Adipocyte (in vitro differentiated cells): ENCODE data around the gene SGPP2.

Experiments
- DNase-seq: peaks from one replicate; pipeline ENCODE4 v3.0.0-alpha.2; 2015; ENCODE audit warnings: low read depth
- H3K27me3 ChIP-seq: replicated peaks from 2 replicates; pipeline ENCODE4 v1.7.0; 2013; ENCODE audit warnings: mild to moderate bottlenecking, low read length, moderate library complexity; ENCODE audit not compliant: control insufficient read depth, insufficient read depth
- H3K36me3 ChIP-seq: 2 replicates; pipeline ENCODE4 v1.7.0; 2013; ENCODE audit warnings: low read length, mild to moderate bottlenecking, moderate library complexity; ENCODE audit not compliant: control insufficient read depth, insufficient read depth, severe bottlenecking
- H3K4me1 ChIP-seq: 2 replicates; pipeline ENCODE4 v1.7.0; 2013; ENCODE audit warnings: mild to moderate bottlenecking, low read length, moderate library complexity; ENCODE audit not compliant: control insufficient read depth, insufficient read depth
- H3K4me3 ChIP-seq: 2 replicates; pipeline ENCODE4 v1.7.0; 2013; ENCODE audit warnings: mild to moderate bottlenecking, low read length, moderate library complexity
- H3K9ac ChIP-seq: 2 replicates; pipeline ENCODE4 v1.7.0; 2013; ENCODE audit warnings: mild to moderate bottlenecking, low read length, moderate library complexity
- H3K9me3 ChIP-seq: 2 replicates; pipeline ENCODE4 v1.7.0; 2013; ENCODE audit warnings: mild to moderate bottlenecking, low read length, moderate library complexity; ENCODE audit not compliant: control insufficient read depth

Gene SGPP2

GRCh38 chr2:222538535-222538934 is 114.2 kb downstream of the SGPP2 start:
- H3K27me3 ChIP-seq = peaks cover 28% of the 10 kb centered on the region
- H3K9me3 ChIP-seq = no peaks in the 10 kb centered on the region
- no peak overlapping the region for H3K4me3 ChIP-seq
- H3K36me3 ChIP-seq = no peaks in the 10 kb centered on the region
- H3K4me1 ChIP-seq = no peaks in the 10 kb centered on the region
- no peak for DNase-seq
- H3K9ac ChIP-seq = no peak overlapping the region

GRCh38 chr2:222544661-222545060 is 120.3 kb downstream of the SGPP2 start:
- no peak overlapping the region for H3K4me3 ChIP-seq
- H3K4me1 ChIP-seq = peaks cover 3% of the 10 kb centered on the region
- H3K36me3 ChIP-seq = no peaks in the 10 kb centered on the region
- H3K9me3 ChIP-seq = no peaks in the 10 kb centered on the region
- no peak for DNase-seq
- no peak overlapping the region for H3K9ac ChIP-seq
- H3K27me3 ChIP-seq = peaks cover 12% of the 10 kb centered on the region

GRCh38 chr2:222545823-222546795 is 121.8 kb downstream of the SGPP2 start:
- peak; percentile 2 for DNase-seq
- Histone ChIP-seq H3K36me3 (no peaks in the 10 kb centered on the region), H3K4me1 (peaks cover 3% of the 10 kb centered on the region), H3K9me3 (no peaks in the 10 kb centered on the region), H3K27me3 (peaks cover 10% of the 10 kb centered on the region), H3K9ac (no peak overlapping the region), H3K4me3 (no peak overlapping the region)

- Histone ChIP-seq H3K36me3 (no peaks in the 10 kb centered on the region), H3K9me3 (no peaks in the 10 kb centered on the region), H3K4me1 (peaks cover 3% of the 10 kb centered on the region), H3K4me3 (no peak overlapping the region), H3K27me3 (peaks cover 8% of the 10 kb centered on the region), H3K9ac (no peak overlapping the region)
- no peak for DNase-seq
Observed at GRCh38 chr2:222547083-222547482, 122.7 kb downstream of the SGPP2 start.

- peaks cover 13% of the 10 kb centered on the region for H3K27me3 ChIP-seq
- peak; percentile 55 for DNase-seq
- peaks cover 3% of the 10 kb centered on the region for H3K4me1 ChIP-seq
- no peak overlapping the region for H3K4me3 ChIP-seq
- no peaks in the 10 kb centered on the region for H3K36me3 ChIP-seq
- H3K9me3 ChIP-seq = no peaks in the 10 kb centered on the region
- H3K9ac ChIP-seq = no peak overlapping the region
Observed at GRCh38 chr2:222548992-222549391, 124.6 kb downstream of the SGPP2 start.

- no peak overlapping the region for H3K4me3 ChIP-seq
- H3K36me3 ChIP-seq = no peaks in the 10 kb centered on the region
- no peak for DNase-seq
- no peaks in the 10 kb centered on the region for H3K4me1 ChIP-seq
- H3K9me3 ChIP-seq = no peaks in the 10 kb centered on the region
- H3K27me3 ChIP-seq = peaks cover 30% of the 10 kb centered on the region
- no peak overlapping the region for H3K9ac ChIP-seq
Observed at GRCh38 chr2:222554517-222554916, 130.2 kb downstream of the SGPP2 start.

- Histone ChIP-seq H3K4me3 (no peak overlapping the region), H3K36me3 (peaks cover 9% of the 10 kb centered on the region), H3K27me3 (no peaks in the 10 kb centered on the region), H3K9me3 (no peaks in the 10 kb centered on the region), H3K9ac (no peak overlapping the region), H3K4me1 (no peaks in the 10 kb centered on the region)
- DNase-seq = no peak
Observed at GRCh38 chr2:222561151-222561550, 136.8 kb downstream of the SGPP2 start.

GRCh38 chr2:222561817-222562645 is 137.7 kb downstream of the SGPP2 start:
- peak; percentile 84 for DNase-seq
- Histone ChIP-seq H3K4me3 (no peak overlapping the region), H3K27me3 (no peaks in the 10 kb centered on the region), H3K9ac (no peak overlapping the region), H3K36me3 (peaks cover 14% of the 10 kb centered on the region), H3K4me1 (no peaks in the 10 kb centered on the region), H3K9me3 (no peaks in the 10 kb centered on the region)

- peaks cover 19% of the 10 kb centered on the region for H3K36me3 ChIP-seq
- no peak for DNase-seq
- H3K27me3 ChIP-seq = no peaks in the 10 kb centered on the region
- H3K4me3 ChIP-seq = no peak overlapping the region
- no peak overlapping the region for H3K9ac ChIP-seq
- no peaks in the 10 kb centered on the region for H3K9me3 ChIP-seq
- no peaks in the 10 kb centered on the region for H3K4me1 ChIP-seq
Observed at GRCh38 chr2:222563106-222563718, 138.9 kb downstream of the SGPP2 start.

- no peak for DNase-seq
- Histone ChIP-seq H3K4me3 (no peak overlapping the region), H3K4me1 (peaks cover 3% of the 10 kb centered on the region), H3K9me3 (no peaks in the 10 kb centered on the region), H3K9ac (no peak overlapping the region), H3K27me3 (no peaks in the 10 kb centered on the region), H3K36me3 (peaks cover 19% of the 10 kb centered on the region)
Observed at GRCh38 chr2:222563936-222564335, 139.6 kb downstream of the SGPP2 start.

GRCh38 chr2:222566229-222566628 is 141.9 kb downstream of the SGPP2 start:
- Histone ChIP-seq H3K4me3 (no peak overlapping the region), H3K27me3 (no peaks in the 10 kb centered on the region), H3K36me3 (peaks cover 25% of the 10 kb centered on the region)

More at GRCh38 chr2:222566229-222566628, 141.9 kb downstream of the SGPP2 start:
- no peak overlapping the region for H3K9ac ChIP-seq
- peaks cover 23% of the 10 kb centered on the region for H3K4me1 ChIP-seq
- H3K9me3 ChIP-seq = no peaks in the 10 kb centered on the region
- DNase-seq = no peak
